ENCODE measurements around the gene AATK. TPM values are rescaled to one million over a fixed set of nuclear protein-coding genes. Genes with fewer than 3 reads are reported as not detected.

Gene AATK
- total and polyA plus RNA-seq, 2 of the 13 experiments (the other 11 are each of a cell fraction or from before 2014, with no cell fraction given), result 2.9 to 8.4 TPM

- peak; percentile 39 for TF ChIP-seq HNF4A (CRISPR knock-in tag; IDR thresholded peaks at IDR 0.05)
- TF ChIP-seq MLX (CRISPR knock-in tag; IDR thresholded peaks at IDR 0.05), result no peak
- TF ChIP-seq GPN1 (CRISPR knock-in tag; IDR thresholded peaks at IDR 0.05; ENCODE audit: borderline replicate concordance), result 0 out of 2 replicates have a peak, but pooled peaks have one; percentile 30
- no peak for TF ChIP-seq ZNF318 (CRISPR knock-in tag; IDR thresholded peaks at IDR 0.05)
Observed at GRCh38 chr17:81178136-81179091, 12.4 kb upstream of the AATK start (continued).

Measured in HepG2 (cell line).